H54 (cell line): ENCODE data around the gene SCAF11.

Experiments used
- DNase-seq: peaks from one replicate; pipeline ENCODE4 v3.0.0; 2011; ENCODE audit warnings: low spot score, mixed read lengths; ENCODE audit not compliant: insufficient read length
- FAIRE-seq: peaks from 3 replicates; lab custom pipeline; 2011; peaks lifted over from hg19 to GRCh38; lab: Jason Lieb, UNC
- POLR2A ChIP-seq: IDR thresholded peaks from 2 replicates; pipeline ENCODE4 v1.6.1; 2011; ENCODE audit warnings: low read depth, mild to moderate bottlenecking, low read length

Gene SCAF11

GRCh38 chr12:45928309-45928708 is 62.1 kb downstream of the SCAF11 start:
- FAIRE-seq (no peak), DNase-seq (no peak)

DNA sequence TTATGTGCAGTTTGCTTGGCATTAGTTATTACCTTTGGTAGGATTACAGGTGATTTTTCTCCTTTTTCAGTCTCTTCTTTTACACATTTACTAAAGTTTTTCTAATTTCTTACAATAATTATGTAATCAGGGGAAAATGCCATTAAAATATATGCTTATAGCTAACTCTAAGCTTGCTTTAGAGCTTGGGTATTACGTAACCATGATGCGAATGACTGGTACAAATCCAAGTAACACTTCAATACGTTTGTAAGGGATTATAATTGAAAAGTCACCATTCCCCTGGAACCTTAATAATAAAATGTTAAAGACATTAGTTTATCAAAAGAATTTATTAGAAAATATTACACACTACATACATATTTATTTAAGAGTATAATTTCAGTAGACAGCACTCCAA is 71.6 kb downstream of the SCAF11 start:
- FAIRE-seq (no peak), DNase-seq (no peak)
- no peak for TF ChIP-seq POLR2A

More at GRCh38 chr12:45928309-45928708, 62.1 kb downstream of the SCAF11 start:
- TF ChIP-seq POLR2A: no peak

GRCh38 chr12:45915405-45915804 is 75.0 kb downstream of the SCAF11 start:
- TF ChIP-seq POLR2A: no peak
- DNase-seq (no peak), FAIRE-seq (no peak)

DNA sequence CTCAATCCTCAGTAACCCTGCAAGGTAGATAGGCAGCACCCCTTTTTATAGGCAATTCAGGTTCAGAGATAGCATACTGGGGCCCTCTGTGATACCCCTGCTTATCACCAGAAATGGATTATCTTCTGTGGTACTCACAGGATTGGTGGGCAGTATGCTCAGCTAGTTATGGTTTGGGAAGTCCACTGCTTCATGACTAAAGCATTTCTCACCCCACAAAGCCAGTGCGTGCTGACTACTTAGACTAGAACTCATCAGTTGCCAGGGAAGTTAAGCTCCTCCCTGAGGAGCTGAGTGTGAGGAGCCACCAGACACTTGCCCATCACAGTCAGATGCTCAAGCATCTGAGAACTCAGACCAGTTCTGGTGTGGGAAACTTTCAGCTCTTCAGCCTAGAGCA is 76.3 kb downstream of the SCAF11 start:
- FAIRE-seq (peak; percentile 94), DNase-seq (peak; percentile 54)
- no peak for TF ChIP-seq POLR2A

DNA sequence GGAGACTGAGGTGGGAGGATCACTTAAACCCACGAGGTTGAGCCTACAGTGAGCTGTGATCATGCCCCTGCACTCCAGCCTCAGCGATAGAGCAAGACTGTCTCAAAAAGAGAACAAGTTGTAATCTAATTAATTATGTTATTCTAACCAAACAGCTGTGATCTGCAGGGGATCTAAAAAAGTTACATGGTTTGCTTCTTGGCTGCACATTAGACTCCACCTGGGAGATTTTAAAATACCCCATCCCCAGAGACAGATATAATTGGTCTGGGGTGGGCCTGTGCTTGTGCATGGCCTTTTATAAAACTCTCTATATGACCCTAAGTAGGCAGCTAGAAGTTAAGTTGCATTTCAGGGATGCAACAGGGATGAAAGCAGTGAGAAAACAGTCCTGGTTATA is 76.7 kb downstream of the SCAF11 start:
- DNase-seq (no peak), FAIRE-seq (no peak)
- no peak for TF ChIP-seq POLR2A

GRCh38 chr12:45912774-45913173 is 77.6 kb downstream of the SCAF11 start:
- no peak for DNase-seq
- no peak for FAIRE-seq
- TF ChIP-seq POLR2A: no peak

GRCh38 chr12:45909041-45909713 is 81.2 kb downstream of the SCAF11 start:
- no peak for DNase-seq
- no peak for FAIRE-seq

GRCh38 chr12:45907955-45908354 is 82.4 kb downstream of the SCAF11 start:
- FAIRE-seq (no peak), DNase-seq (no peak)
- no peak for TF ChIP-seq POLR2A

More at GRCh38 chr12:45909041-45909713, 81.2 kb downstream of the SCAF11 start:
- no peak for TF ChIP-seq POLR2A

GRCh38 chr12:45898094-45898493 is 92.3 kb downstream of the SCAF11 start:
- no peak for DNase-seq
- TF ChIP-seq POLR2A: no peak
- no peak for FAIRE-seq

DNA sequence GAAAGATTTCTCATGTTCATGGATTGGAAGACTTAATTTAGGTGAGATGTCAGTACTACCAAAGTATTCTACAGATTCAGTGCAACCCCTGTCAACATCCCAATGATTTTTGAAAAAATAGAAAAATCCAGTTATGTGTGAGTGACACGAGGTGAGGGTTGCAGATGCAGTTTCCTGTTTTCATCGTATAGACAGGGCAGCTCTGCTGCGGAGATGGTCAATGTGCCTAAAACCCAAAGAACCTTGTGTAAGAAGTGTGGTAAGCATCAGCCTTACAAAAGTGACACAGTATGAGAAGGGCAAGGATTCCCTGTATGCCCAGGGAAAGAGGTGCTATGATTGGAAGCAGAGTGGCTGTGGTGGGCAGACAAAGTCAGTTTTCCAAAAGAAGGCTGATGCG is 94.4 kb downstream of the SCAF11 start:
- no peak for DNase-seq
- no peak for TF ChIP-seq POLR2A
- no peak for FAIRE-seq

GRCh38 chr12:45893240-45893639 is 97.1 kb downstream of the SCAF11 start:
- DNase-seq: no peak
- TF ChIP-seq POLR2A: no peak
- peak; percentile 41 for FAIRE-seq

GRCh38 chr12:45890276-45890675 is 100.1 kb downstream of the SCAF11 start:
- no peak for FAIRE-seq
- no peak for DNase-seq
- TF ChIP-seq POLR2A: no peak

DNA sequence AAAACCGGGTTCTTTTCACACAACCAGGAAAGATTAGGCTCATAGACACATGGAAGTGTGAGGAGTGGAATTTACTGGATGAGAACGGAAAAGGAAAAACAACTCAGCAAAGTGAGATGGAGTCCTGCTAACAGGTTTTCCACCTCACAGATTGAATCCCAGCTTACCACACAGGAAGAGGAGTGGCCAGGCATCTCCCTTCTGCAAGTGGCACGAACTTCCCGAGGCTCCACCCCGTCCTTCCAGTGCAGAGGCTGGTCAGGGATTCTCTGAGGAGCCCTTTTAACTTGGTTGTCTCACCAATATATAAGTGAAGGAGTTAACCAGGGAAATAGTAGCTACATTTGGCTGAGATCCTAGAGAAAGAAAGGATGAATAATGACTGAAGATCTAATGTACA is 102.8 kb downstream of the SCAF11 start:
- no peak for TF ChIP-seq POLR2A
- no peak for FAIRE-seq

DNA sequence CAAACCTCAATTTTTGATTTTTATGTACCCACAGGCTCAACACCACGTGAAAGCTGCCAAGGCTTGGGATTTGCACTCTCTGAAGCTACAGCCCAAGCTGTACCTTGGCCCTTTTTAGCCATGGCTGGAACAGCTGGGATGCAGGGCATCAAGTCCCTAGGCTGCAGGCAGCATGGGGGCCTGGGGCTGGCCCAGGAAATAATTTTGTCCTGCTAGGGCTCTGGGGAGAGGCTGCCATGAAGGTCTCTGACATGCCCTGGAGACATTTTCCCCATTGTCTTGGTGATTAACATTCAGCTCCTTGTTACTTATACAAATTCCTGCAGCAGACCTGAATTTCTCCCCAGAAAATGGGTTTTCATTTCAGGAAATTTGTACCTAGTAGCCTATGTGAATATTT is 103.7 kb downstream of the SCAF11 start:
- no peak for TF ChIP-seq POLR2A
- no peak for FAIRE-seq

More for the DNA sequence above, 102.8 kb downstream of the SCAF11 start:
- DNase-seq: no peak

DNA sequence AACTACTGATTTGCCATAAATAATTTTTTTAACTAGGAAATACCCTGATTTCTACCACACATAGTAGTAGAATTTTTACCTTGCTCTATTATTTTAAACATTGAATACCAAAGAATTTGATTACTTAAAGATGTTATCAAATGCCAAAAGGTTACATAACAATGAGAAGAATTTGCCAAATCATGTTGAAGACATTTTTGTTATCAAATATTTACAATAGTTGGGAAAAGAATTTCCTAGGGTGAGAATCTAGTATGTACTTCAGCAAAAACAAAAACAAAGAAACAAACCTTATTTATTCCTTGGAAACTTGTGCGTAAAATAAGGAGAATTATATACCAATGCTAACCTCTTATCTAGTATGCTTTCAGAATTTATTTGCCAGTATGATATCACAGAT is 107.2 kb downstream of the SCAF11 start:
- DNase-seq: no peak
- FAIRE-seq: no peak
- TF ChIP-seq POLR2A: no peak

More for the DNA sequence above, 103.7 kb downstream of the SCAF11 start:
- DNase-seq: no peak

DNA sequence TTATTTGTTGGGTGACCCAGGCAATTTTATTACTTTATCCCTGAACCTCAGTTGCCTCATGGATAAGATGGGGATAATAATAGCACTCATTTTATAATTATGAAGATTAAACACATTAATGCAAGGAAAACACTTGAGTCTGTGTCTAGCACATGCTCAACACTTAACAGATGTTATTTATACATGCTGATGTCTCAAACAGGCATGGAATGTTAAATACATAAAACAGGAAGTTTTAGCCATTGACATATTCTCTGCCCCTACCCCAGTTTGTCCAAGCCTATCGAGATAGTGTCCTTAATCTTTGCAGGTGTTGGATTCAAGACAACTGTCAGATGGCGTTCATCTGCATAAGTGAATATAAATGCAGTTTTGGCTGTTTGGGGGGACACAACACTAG is 109.8 kb downstream of the SCAF11 start:
- no peak for TF ChIP-seq POLR2A
- FAIRE-seq (no peak), DNase-seq (no peak)
